HepG2 (cell line): ENCODE measurements around the gene MSI2. TPM values are rescaled to one million over a fixed set of nuclear protein-coding genes. Genes with fewer than 3 reads are reported as not detected.

ENCODE experiments used
- CCAR2 ChIP-seq: fragments of 200-400 bp; formaldehyde crosslinking; optimal IDR thresholded peaks from 2 replicates; pipeline ENCODE3; 2018; ENCODE audit warnings: low read depth, mild to moderate bottlenecking, low read length, moderate library complexity
- CHCHD3 ChIP-seq: sonication (generic); formaldehyde crosslinking; IDR thresholded peaks from 2 replicates; pipeline ENCODE4 v1.8.0; 2022; ENCODE audit warnings: mild to moderate bottlenecking, missing genetic modification reagents, moderate library complexity
- MYC ChIP-seq: sonication (generic); formaldehyde crosslinking; IDR thresholded peaks from 2 replicates; pipeline ENCODE4 v1.9.0; 2021; ENCODE audit warnings: missing genetic modification reagents, borderline replicate concordance
- NFYB ChIP-seq: sonication (generic); formaldehyde crosslinking; IDR thresholded peaks from 2 replicates; pipeline ENCODE4 v1.4.0; 2020; ENCODE audit warnings: missing genetic modification reagents
- POGK ChIP-seq: sonication (generic); formaldehyde crosslinking; conservative IDR thresholded peaks from 2 replicates; pipeline ENCODE4 v1.8.0; 2022; ENCODE audit warnings: mild to moderate bottlenecking, moderate library complexity, missing genetic modification reagents
- RAD21 ChIP-seq: fragments of 450-650 bp; formaldehyde crosslinking; IDR thresholded peaks from 2 replicates; pipeline ENCODE4 v1.5.0; 2020; ENCODE audit warnings: mild to moderate bottlenecking
- TMF1 ChIP-seq: sonication (generic); formaldehyde crosslinking; IDR thresholded peaks from 2 replicates; pipeline ENCODE4 v1.8.1; 2022; ENCODE audit warnings: low read depth, missing genetic modification reagents
- TOPORS ChIP-seq: sonication (generic); formaldehyde crosslinking; IDR thresholded peaks from 2 replicates; pipeline ENCODE4 v1.8.0; 2023; ENCODE audit warnings: mild to moderate bottlenecking, missing genetic modification reagents
- ZFP90 ChIP-seq: sonication (generic); formaldehyde crosslinking; IDR thresholded peaks from 2 replicates; pipeline ENCODE4 v1.8.0; 2022; ENCODE audit warnings: missing genetic modification reagents, mild to moderate bottlenecking, inconsistent platforms, borderline replicate concordance
- ZNF180 ChIP-seq: sonication (generic); formaldehyde crosslinking; IDR thresholded peaks from 2 replicates; pipeline ENCODE4 v1.4.0; 2020; ENCODE audit warnings: low read depth, missing genetic modification reagents, borderline replicate concordance
- ZNF317 ChIP-seq: sonication (generic); formaldehyde crosslinking; IDR thresholded peaks from 2 replicates; pipeline ENCODE4 v1.5.0; 2020; ENCODE audit warnings: mild to moderate bottlenecking, missing genetic modification reagents
- ZNF558 ChIP-seq: sonication (generic); formaldehyde crosslinking; IDR thresholded peaks from 2 replicates; pipeline ENCODE4 v1.9.0; 2022; ENCODE audit warnings: mild to moderate bottlenecking, missing genetic modification reagents, borderline replicate concordance
- ZNF7 ChIP-seq: IDR thresholded peaks from 2 replicates; pipeline ENCODE4 v1.6.1; 2016; ENCODE audit warnings: missing biosample characterization, missing genetic modification reagents
- ZNF724P ChIP-seq: sonication (generic); formaldehyde crosslinking; IDR thresholded peaks from 2 replicates; pipeline ENCODE4 v1.8.0; 2022; ENCODE audit warnings: missing genetic modification reagents, borderline replicate concordance
- ZNF781 ChIP-seq: sonication (generic); formaldehyde crosslinking; IDR thresholded peaks from 2 replicates; pipeline ENCODE4 v1.5.1; 2020; ENCODE audit warnings: borderline replicate concordance, mild to moderate bottlenecking, missing genetic modification reagents; ENCODE audit errors: not compliant biosample characterization
- polyA plus RNA-seq, 8 experiments: library from polyadenylated mRNA; depleted of rRNA in 3 of 8; stranded (reverse) in 7 of 8; unstranded in 1 of 8; fragments of >200 nt; fragmentation: Illumina TruSeq in 4 of 8; extraction: Trizol in 4 of 8; gene quantifications; 2 replicates each; pipeline versions ENCODE4 v1.2.1 to v1.2.3, GENCODE V29; 2011 to 2016; ENCODE audit warnings: low read depth in 4 of 8, missing spikeins in 1 of 8, mixed read lengths in 1 of 8; ENCODE audit not compliant: insufficient read depth in 1 of 8
- total RNA-seq, 5 experiments: library from RNA; depleted of rRNA; stranded (reverse); fragments of >200 nt; fragmentation: Illumina TruSeq; extraction: Trizol; gene quantifications; 2 replicates each; pipeline ENCODE4 v1.2.3, GENCODE V29; 2016; ENCODE audit warnings: low read depth in 1 of 5
- TF ChIP-seq, protein P1 (sequence below): sonication (generic); formaldehyde crosslinking; IDR thresholded peaks from 2 replicates; pipeline ENCODE4 v1.9.0; 2021; ENCODE audit warnings: missing genetic modification reagents, mild to moderate bottlenecking, borderline replicate concordance
- TF ChIP-seq, protein P2 (sequence below): sonication (generic); formaldehyde crosslinking; IDR thresholded peaks from 2 replicates; pipeline ENCODE4 v1.9.0; 2021; ENCODE audit warnings: missing genetic modification reagents, borderline replicate concordance
- TF ChIP-seq, protein P3 (sequence below): IDR thresholded peaks from 2 replicates; pipeline ENCODE4 v1.6.1; 2016; ENCODE audit warnings: low read depth
- TF ChIP-seq, protein P4 (sequence below): IDR thresholded peaks from 2 replicates; pipeline ENCODE4 v1.6.1; 2016; ENCODE audit warnings: low read depth, control low read depth

The MSI2 gene
- total and polyA plus RNA-seq, 2 of the 13 experiments (the other 11 are each of a cell fraction or from before 2014, with no cell fraction given), result 77.5 to 78.4 TPM

GRCh38 chr17:57407287-57408070, 151.2 kb downstream of the MSI2 start (continued):
- TF ChIP-seq CCAR2 (peak; percentile 57), CHCHD3 (CRISPR knock-in tag) (no peak), ZNF724P (CRISPR knock-in tag) (peak; percentile 55; the same call in 1 of the 2 replicates), MYC (CRISPR knock-in tag) (peak; percentile 73; the same call in 1 of the 2 replicates), TOPORS (CRISPR knock-in tag) (0 out of 2 replicates have a peak, but pooled peaks have one; percentile 15), ZNF180 (no peak), ZNF317 (CRISPR knock-in tag) (peak; percentile 79; the same call in 1 of the 2 replicates), TMF1 (no peak), ZNF781 (CRISPR knock-in tag) (no peak), ZNF7 (CRISPR knock-in tag) (no peak), NFYB (peak; percentile 13; the same call in 1 of the 2 replicates), POGK (peak; percentile 79; the same call in 1 of the 2 replicates), RAD21 (no peak; the same call in 1 of the 2 replicates), ZFP90 (CRISPR knock-in tag) (peak; percentile 65; the same call in 1 of the 2 replicates), ZNF558 (CRISPR knock-in tag) (no peak)
- TF ChIP-seq, protein P1, sequence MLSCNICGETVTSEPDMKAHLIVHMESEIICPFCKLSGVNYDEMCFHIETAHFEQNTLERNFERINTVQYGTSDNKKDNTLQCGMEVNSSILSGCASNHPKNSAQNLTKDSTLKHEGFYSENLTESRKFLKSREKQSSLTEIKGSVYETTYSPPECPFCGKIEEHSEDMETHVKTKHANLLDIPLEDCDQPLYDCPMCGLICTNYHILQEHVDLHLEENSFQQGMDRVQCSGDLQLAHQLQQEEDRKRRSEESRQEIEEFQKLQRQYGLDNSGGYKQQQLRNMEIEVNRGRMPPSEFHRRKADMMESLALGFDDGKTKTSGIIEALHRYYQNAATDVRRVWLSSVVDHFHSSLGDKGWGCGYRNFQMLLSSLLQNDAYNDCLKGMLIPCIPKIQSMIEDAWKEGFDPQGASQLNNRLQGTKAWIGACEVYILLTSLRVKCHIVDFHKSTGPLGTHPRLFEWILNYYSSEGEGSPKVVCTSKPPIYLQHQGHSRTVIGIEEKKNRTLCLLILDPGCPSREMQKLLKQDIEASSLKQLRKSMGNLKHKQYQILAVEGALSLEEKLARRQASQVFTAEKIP (CRISPR knock-in tag), result no peak
- TF ChIP-seq, protein P2, sequence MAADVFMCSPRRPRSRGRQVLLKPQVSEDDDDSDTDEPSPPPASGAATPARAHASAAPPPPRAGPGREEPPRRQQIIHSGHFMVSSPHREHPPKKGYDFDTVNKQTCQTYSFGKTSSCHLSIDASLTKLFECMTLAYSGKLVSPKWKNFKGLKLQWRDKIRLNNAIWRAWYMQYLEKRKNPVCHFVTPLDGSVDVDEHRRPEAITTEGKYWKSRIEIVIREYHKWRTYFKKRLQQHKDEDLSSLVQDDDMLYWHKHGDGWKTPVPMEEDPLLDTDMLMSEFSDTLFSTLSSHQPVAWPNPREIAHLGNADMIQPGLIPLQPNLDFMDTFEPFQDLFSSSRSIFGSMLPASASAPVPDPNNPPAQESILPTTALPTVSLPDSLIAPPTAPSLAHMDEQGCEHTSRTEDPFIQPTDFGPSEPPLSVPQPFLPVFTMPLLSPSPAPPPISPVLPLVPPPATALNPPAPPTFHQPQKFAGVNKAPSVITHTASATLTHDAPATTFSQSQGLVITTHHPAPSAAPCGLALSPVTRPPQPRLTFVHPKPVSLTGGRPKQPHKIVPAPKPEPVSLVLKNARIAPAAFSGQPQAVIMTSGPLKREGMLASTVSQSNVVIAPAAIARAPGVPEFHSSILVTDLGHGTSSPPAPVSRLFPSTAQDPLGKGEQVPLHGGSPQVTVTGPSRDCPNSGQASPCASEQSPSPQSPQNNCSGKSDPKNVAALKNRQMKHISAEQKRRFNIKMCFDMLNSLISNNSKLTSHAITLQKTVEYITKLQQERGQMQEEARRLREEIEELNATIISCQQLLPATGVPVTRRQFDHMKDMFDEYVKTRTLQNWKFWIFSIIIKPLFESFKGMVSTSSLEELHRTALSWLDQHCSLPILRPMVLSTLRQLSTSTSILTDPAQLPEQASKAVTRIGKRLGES (CRISPR knock-in tag), result no peak
- TF ChIP-seq, protein P3, sequence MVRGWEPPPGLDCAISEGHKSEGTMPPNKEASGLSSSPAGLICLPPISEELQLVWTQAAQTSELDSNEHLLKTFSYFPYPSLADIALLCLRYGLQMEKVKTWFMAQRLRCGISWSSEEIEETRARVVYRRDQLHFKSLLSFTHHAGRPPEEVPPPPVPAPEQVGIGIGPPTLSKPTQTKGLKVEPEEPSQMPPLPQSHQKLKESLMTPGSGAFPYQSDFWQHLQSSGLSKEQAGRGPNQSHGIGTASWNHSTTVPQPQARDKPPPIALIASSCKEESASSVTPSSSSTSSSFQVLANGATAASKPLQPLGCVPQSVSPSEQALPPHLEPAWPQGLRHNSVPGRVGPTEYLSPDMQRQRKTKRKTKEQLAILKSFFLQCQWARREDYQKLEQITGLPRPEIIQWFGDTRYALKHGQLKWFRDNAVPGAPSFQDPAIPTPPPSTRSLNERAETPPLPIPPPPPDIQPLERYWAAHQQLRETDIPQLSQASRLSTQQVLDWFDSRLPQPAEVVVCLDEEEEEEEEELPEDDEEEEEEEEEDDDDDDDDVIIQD (CRISPR knock-in tag), result peak; percentile 61
- TF ChIP-seq, protein P4, sequence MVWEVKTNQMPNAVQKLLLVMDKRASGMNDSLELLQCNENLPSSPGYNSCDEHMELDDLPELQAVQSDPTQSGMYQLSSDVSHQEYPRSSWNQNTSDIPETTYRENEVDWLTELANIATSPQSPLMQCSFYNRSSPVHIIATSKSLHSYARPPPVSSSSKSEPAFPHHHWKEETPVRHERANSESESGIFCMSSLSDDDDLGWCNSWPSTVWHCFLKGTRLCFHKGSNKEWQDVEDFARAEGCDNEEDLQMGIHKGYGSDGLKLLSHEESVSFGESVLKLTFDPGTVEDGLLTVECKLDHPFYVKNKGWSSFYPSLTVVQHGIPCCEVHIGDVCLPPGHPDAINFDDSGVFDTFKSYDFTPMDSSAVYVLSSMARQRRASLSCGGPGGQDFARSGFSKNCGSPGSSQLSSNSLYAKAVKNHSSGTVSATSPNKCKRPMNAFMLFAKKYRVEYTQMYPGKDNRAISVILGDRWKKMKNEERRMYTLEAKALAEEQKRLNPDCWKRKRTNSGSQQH, result peak; percentile 26; the same call in 1 of the 2 replicates
